NCI-H748 (cell line): ENCODE data around the gene PTGDS.

Experiments
- DNase-seq: peaks from one replicate; lab custom pipeline; 2025; ENCODE audit not compliant: unreplicated experiment; lab: John Stamatoyannopoulos, UW

PTGDS gene

DNA sequence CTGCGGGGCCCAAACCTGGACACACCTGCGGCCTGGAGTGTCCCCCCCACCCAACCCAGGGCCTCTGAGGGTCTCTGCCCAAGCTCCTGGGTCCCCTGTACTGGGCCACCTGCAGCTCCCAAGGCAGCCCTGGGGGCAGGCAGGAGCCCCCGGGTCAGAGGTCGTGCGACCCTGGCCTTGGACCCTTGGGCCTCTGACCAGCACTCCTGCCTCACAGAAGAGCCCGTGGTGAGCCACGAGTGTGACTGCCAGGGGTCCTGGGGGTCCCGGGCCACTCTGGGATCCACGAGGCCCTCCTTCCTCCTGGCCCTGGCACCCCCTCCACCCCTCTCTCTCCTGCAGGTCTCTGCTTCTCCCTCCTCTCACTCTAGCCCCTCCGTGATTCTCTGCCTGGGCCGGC lies 5.0 kb upstream of the PTGDS start:
- DNase-seq, result no peak

DNA sequence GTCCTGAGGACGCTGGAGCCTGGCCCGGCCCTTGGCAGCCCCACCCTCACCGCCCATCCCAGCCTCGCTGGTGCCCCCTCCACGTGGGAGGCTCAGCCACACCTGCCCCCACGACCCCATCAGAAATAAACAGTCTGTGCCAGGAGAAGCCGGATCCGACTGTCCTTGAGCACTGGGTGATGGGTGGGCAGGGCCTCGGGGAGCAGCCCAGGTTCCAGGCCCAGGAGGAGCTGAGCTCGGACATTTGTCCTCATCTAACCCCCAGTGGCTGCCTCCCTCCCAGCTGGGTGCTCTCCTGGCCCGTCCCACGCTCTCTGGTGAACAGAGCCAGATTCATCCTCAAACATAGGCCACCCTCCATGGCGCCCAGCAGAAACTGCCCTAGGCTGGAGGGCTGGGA lies 4.6 kb upstream of the PTGDS start:
- no peak for DNase-seq

DNA sequence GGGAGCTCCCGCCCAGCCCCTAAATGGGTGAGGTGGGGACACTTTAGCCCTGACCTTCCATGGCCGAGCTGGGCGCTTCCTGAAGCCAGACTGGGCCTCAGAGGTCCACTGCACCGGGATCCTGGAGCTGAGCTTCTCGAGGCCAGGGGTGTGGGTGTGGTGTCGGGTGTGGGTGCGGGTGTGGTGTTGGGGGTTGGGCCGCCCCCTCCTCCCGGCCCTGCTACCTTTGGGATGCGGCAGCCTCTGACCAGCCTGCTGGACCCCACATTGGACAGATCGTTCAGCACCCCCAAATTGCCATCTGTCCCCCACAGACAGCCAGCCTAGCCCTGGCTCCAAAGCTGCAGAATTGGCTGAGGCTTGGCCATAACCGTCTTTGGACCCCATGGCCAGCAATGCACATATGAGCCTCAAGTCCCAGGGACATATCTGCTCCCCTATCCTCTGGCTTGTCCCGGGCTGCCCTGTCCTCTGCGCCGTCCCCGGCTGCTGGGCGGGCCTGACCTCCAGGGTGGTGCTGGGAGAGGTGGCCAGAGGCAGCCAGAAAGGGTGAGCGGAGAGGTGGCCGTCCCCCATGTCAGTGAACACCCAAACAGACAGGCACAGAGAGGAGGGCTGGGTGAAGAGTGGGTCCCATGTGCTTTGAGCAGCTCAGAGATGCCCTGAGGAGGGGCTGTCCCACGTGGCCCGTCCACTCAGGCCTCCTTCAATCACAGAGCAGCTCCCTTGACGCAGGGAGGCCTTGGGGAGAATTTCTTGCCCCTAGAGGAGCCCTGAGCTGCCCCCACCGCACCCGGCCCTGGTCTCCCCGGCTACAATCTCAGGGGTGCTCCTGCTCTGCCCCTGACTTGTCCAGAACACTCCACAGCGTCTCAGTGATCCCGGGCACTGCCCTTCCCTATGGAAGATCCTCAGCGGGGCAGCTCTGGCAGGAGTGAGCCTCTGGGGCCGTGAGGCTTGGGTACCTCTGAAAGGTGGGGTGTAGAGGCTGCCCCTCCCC lies 3.4 kb upstream of the PTGDS start:
- DNase-seq, result no peak

DNA sequence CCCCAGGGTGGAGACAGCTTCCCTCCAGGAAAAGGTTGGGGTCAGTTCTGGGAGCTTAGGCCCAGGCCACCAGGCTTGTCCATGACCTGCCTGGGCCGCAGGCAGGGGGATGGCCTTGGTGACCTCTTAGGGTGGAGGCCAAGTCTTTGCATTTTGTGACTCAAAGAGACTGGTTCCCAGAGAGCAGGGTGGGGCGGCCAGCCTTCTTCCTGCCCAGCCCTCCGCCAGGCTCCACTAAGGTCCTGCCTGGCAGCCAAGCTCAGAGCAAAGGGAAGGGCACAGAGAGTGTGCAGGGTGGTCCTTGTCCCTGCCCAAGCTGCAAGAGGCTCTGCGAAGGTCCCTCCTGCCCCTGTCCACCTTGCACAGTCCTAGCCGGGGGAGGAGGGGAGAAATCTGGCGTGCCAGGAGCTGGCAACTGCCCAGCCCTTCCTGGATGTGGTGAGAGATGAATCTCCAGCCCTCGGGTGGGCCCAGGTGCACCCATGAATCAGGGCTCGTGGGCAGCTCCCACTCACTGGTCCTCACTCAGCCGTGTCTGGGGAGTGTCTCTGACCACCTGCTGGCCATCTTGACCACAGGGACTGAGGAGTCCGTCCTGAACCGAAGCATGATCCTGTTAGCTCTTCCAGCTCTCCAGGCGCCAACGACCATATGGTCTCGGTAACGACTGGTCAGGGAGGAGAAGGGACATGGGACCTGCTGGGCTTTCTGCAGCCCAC lies 2.3 kb upstream of the PTGDS start:
- no peak for DNase-seq

DNA sequence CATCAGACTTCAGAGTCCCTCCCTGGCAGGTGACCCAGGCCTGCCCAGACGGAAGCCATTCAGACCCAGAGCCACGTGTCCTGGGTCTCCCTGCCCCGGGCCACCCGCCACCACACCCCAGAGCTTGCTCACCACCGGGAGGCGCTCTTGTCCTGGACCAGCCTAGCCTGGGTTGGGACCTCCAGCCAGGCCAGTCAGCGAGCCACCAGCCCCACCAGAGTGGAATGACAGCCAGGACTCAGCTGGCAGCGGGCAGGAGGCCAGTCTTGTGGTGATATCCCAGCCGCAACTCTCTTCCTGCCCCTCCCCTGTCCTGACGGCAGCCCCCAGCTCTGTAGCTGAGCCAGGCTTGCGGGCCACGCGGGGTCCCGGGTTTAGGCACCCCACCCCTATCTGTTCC lies 1.7 kb upstream of the PTGDS start:
- DNase-seq, result no peak

DNA sequence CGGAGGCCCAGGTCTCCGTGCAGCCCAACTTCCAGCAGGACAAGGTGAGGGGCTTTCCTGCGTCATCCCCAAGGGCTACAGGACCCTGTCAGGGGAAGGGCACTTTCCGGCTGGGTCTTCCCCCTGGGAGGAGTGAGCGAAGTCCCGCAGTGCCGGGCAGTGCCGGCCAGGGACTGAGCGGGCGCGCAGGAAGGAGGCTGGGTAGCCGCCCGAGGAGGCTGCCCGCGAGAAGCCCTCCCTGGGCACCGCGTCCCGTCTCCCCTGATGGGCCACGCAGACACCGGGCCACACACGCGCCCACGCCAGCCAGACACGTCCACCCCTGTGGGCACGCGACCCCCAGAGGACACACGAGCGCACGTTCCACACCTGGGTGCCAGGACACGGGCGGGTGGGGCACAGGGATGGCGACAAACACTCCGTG lies 357 bp downstream of the PTGDS start:
- DNase-seq, result no peak

DNA sequence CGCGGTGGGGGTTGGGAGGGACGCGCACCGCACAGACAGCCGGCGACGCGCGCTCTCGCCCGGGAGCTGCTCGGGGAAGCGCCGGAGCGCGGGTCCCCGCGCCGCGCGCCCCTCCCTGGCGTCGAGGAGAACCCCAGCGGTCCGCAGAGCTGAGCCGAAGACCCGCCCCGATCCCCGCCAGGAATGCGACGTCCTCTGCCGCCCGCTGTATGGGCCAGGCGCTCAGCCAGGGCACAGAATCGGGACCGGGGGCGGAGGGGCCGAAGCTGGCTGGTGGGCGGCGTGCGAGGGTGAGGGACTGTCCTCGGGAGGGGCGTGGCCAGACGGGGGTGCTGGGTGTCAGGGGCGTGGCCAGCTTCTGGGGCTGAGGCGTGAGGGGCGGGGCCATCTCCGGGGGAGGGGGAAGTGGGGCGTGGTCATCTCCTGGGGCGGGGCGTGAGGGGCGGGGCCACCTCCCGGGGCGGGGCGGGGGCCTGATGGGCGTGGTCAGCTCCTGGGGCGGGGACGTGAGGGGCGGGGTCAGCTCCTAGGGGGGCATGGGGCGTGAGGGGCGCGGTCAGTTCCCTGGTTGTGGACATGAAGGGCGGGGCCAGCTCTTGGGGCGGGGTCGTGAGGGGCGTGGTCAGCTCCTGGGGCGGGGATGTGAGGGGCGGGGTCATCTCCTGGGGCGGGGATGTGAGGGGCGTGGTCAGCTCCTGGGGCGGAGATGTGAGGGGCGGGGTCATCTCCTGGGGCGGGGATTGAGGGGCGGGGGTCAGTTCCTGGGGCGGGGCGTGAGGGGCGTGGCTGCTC lies 965 bp downstream of the PTGDS start:
- peak; percentile 81 for DNase-seq

DNA sequence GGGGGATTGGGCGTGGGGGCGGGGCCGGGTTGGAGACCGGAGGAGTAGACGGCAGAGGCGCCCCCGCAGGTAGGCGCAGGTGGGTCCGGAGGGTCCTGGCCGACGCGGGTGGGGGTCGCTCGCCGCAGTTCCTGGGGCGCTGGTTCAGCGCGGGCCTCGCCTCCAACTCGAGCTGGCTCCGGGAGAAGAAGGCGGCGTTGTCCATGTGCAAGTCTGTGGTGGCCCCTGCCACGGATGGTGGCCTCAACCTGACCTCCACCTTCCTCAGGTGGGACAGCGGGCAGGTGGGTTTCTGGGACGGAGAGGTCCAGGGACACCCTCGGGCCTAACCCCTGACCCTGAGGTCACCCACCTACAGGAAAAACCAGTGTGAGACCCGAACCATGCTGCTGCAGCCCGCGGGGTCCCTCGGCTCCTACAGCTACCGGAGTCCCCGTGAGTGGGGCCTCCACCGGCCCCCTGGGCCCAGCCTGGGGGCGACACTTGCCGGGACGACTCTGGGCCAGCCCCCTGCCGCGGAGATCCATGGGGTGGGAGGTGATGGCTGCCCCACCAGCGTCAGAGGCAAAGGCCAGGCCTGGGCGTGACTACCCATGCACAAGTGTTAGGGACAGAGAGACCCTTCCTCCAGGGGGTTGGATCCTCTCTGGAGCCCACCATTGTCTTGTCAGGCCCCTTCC lies 1.7 kb downstream of the PTGDS start:
- no peak for DNase-seq

DNA sequence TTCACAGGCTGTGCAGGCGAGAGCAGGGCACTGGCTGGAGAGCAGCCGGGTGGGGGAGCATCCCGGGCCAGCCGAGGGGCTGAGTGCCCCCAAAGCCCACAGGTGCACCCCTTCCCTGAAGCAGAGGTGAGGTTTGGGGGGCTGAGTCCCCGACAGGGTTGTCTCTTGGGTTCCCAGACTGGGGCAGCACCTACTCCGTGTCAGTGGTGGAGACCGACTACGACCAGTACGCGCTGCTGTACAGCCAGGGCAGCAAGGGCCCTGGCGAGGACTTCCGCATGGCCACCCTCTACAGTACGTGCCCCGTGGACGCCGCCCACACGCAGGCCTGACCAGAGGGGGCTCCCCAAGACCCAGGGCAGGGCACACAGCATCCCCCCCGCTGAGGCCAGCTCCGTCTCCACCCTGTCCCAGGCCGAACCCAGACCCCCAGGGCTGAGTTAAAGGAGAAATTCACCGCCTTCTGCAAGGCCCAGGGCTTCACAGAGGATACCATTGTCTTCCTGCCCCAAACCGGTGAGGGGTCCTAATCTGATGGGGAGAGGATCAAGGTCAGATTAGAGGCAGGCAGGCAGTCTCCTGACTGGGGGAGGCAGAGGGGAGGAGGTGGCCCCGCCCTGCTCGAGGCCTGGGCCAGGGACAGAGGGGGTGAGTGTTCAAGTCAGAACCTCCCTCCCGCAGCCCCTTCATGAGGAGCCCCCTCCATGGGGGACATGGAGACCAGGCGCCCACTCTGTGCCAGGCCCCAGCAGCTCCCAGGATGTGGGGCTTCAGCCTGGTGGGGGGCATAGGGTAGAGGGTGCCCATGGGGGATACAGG lies 2.7 kb downstream of the PTGDS start:
- DNase-seq, result no peak

DNA sequence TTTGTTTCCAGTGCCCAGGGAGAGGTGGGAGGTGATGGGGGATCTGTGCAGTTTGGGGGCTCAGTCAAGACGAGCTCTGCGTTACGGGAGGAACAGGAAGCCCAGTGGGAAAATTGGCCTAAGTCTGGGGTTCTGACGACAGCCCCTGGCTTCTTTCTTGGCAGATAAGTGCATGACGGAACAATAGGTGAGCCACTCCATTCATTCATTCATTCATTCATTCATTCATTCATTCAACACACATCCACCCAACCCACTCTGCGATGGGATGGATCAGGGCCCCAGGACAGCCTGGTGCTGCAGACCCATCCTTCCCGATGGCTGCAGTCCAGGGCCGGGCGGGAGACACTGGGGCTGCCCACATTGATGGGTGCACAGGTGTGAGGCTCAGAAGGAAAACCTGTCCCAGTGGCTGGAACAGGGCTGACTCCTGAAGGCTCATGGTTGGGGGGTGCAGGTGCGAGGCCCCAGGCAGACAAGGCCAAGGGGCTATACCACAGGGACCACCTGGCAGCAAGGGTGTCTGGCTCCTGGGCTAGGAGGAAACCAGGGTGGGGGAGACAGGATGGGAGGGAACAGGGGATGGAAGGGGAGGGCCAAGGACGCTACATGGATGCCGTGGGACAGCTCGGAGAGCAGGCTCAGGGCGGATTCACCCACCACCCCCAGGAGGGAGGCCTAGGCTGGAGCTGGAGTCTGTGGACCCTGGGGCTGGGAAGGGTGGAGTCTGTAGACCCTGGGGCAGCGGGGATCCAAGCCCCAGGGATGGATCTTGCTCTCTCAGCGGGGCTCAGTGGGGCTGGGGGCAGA lies 3.6 kb downstream of the PTGDS start:
- no peak for DNase-seq

DNA sequence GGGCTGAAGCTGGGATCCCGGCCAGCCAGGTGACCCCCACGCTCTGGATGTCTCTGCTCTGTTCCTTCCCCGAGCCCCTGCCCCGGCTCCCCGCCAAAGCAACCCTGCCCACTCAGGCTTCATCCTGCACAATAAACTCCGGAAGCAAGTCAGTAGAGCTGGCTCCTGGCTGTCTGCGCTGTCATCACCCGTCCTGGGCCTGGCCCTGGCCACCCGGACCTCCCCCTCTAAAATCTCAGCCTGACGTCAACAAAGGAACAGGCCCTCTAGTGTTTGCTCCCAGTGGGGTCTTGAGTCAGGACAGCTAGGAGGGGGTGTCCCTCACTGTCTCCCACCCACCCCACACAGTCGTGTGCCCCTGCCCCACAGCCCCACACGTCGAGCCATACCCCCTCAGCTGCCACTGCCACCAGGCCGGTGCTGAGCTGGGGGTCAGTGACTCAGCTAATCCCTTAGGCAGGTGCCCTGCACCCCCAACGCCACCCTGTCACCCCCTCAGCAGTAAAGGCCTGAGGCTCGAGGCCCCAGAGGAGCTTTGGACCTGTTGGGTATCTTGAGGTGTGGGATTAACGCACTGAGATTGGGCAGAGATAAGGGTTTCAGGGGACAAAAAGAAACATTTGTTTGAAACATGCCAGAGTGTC lies 4.4 kb downstream of the PTGDS start:
- DNase-seq, result no peak

DNA sequence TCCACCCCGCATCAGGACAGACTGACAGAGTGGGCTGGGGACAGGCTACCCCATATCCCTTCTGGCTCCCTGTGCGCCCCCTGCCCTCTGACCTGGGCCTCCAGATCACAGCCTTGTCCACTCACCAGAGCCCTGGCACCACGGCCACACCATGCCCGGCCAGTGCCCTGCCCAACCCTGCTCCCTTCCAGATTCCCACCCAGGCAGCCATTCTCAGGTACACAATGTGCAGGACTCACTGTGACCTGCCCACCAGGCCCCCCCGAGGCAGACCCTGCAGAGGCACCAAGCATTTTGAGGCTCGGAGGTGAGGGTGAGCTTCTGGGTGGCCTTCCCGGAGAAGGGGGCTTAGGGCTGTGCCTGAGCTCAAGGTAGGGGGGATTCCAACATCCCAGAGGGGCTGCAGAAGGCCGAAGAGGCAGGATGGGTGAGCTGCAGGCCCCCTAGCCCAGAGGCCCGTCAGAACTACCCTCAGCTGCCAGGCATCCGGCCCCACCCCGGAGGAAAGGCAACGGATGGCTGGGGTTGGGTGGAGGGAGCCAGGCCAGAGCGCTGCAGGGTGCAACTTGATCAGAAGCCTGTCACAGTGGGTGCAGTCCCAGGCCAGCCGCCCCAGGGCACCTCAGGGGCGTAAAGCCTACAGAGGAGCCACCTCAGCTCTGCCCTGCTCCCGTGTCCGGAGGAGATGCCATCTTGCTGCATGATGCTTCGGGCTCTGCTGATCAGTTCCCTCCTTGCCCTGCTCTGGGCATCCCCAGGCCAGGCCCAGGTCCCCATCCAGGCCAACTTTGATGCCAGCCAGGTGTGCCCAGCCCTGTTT lies 5.1 kb downstream of the PTGDS start, which contains the start of gene LCNL1:
LCNL1 (plus strand) TSS at position 762 of the 820 bp plus-strand sequence. CDS start 594 bp downstream, outside the sequence.
- DNase-seq, result no peak

DNA sequence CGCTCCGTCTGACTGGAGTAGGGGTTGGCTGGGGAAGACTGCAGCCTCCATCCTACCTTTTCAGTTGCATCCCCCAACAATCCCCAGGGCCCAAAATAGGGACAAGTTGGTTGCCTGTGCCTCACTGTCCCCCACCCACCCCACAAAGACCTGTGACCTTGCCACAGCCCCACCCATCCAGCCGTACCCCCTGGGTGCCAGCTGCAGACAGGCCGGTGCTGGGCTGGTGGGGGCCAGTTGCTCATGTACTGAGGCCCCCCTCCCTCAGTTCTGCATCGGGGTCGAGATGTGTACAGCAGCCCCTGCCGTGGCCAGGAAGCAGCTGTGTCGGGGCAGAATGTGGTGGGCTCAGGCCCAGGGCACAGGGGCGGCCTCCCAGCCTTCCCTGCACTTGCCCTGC lies 5.9 kb downstream of the PTGDS start:
- no peak for DNase-seq

DNA sequence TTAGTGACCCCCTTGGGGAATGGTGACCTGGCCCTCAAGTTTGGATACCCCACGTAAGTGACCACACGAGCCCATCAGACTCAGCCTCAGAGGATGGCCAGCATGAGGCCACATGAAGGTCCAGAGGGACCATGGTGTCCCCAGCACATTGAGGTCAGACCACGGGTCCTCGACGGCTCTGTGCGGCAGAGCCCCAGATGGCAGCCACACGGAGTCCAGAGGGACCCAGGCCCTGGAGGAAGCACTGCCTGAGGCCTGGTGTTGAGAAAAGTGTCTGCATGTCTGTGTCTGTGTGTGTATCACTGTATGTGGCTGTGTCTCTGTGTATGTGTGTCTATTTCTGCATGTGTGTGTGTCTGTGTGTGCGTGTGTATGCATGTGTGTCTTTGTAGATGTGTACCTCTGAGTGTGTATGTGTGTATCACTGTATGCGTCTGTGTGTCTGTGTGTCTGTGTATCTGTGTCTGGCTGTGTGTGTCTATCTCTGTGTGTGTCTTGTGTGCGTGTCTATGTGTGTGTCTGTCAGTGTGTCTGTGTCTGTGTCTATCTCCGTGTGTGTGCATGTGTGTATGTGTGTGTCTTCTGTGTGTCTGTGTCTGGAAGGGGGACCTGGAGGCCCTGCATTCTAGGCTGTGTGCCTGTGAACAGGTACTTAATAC lies 6.5 kb downstream of the PTGDS start:
- DNase-seq, result no peak

DNA sequence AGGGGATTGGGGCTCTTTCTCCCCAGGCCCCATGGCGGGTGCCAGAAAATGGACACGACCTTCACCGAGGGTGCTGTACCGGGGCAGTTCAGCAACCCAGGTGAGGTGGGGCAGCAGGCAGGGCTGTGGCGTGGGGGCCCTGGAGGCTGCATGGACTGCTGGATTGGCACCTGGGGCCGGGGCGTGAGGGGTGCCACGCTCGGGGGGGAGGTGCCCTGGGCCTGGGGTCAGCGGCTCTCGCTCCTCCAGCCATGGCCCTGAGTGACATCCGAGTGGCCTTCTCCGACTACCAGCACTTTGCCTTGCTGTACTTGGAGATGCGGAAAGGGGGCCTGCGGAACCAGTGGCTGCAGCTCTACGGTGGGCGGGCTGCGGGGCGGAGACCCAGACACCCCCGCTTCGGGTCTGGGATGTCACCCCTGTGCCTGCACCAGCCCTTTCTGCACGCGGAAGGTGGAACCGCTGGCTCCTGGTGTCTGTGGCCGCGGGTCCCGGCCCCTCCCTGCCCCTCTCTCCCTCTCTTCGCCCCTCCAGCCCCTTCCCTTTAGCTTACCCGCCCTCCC lies 7.2 kb downstream of the PTGDS start:
- DNase-seq, result no peak

DNA sequence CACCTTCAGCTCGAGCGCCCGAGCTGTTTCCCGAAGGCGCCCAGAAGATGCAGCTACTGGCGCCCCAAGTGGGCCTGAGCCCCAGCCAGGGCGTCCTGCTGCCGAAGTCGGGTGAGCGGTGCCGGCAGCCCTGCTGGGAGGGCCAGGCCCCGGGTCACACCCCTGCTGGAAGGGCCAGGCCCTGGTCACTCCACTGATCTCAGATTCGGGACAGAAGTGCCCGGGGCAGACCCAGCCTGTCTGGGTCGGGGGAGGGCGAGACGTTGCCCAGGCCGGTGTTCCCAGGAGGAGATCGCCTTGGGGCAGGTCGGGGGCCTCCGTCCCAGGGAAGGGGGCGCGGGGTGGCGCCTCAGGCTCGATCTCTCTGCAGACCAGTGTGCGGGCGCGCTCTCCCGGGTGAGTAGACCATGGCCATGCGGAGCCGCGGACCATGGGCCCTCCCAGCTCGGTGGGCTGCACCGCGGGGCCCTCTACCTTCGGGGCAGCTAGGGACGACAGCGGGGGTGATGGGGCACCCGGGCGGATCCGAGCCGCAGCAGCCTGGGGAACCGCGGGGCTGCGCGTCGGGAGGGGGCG lies 7.8 kb downstream of the PTGDS start:
- DNase-seq, result no peak
